Breast epithelium (tissue), 4 donors: ENCODE measurements around the gene CASQ2. TPM values are rescaled to one million over a fixed set of nuclear protein-coding genes. Genes with fewer than 3 reads are reported as not detected.

Source experiments
- DNase-seq, 2 donors: peaks; one replicate each; pipeline ENCODE4 v3.0.0-alpha.2; 2019; ENCODE audit warnings: low spot score in 2 of 2
- H3K27ac ChIP-seq, 2 donors: fragments of 200-600 bp; sonication (generic) in 1 of 2; one replicate each; pipeline ENCODE4 v1.5.1; 2016 to 2019; ENCODE audit warnings: mild to moderate bottlenecking in 1 of 2
- H3K27me3 ChIP-seq, 2 donors: fragments of 200-600 bp; sonication (generic) in 1 of 2; one replicate each; pipeline versions ENCODE4 v1.5.1 to v1.6.0; 2017 to 2019; ENCODE audit warnings: control low read depth in 1 of 2, mild to moderate bottlenecking in 1 of 2
- H3K36me3 ChIP-seq: fragments of 200-600 bp; one replicate; pipeline ENCODE4 v1.5.1; 2019
- H3K4me1 ChIP-seq, 2 donors: fragments of 200-600 bp; sonication (generic); one replicate each; pipeline ENCODE4 v1.5.1; 2016 to 2019; ENCODE audit warnings: control low read depth in 1 of 2
- H3K4me3 ChIP-seq, 3 donors: fragments of 200-600 bp; sonication (generic); 1 replicate in 2 of 3; 2 replicates in 1 of 3; pipeline ENCODE4 v1.5.1; 2016 to 2019; ENCODE audit warnings: mild to moderate bottlenecking in 3 of 3, moderate library complexity in 2 of 3
- H3K9me3 ChIP-seq, 2 donors: fragments of 200-600 bp; sonication (generic) in 1 of 2; one replicate each; pipeline ENCODE4 v1.5.1; 2016 to 2019; ENCODE audit warnings: control low read depth in 1 of 2
- CTCF ChIP-seq, 3 donors: fragments of 450-650 bp; IDR thresholded peaks; one replicate each; pipeline ENCODE4 v1.5.1; 2016 to 2017; ENCODE audit warnings: antibody characterized with exemption in 3 of 3, mild to moderate bottlenecking in 3 of 3, moderate library complexity in 3 of 3
- POLR2A ChIP-seq: fragments of 450-650 bp; IDR thresholded peaks from one replicate; pipeline ENCODE4 v1.6.1; 2016; ENCODE audit warnings: antibody characterized with exemption, mild to moderate bottlenecking, moderate library complexity
- POLR2AphosphoS5 ChIP-seq, 3 donors: sonication (generic); formaldehyde crosslinking; IDR thresholded peaks; one replicate each; pipeline ENCODE4 v1.6.1; 2017; ENCODE audit warnings: antibody characterized with exemption in 3 of 3
- intact Hi-C: fragments of 100-400 bp; cut with DNase I; formaldehyde crosslinking; loops from one replicate; pipeline ENCODE4 v1.15.1; 2023; ENCODE audit warnings: low total_unique reads
- total RNA-seq, 3 donors: library from RNA; depleted of rRNA; stranded (reverse); fragments of >200 nt; gene quantifications; one replicate each; pipeline ENCODE4 v1.1.0, GENCODE V29; 2016

Gene CASQ2
- total RNA-seq, 3 donors from 2014 or later = 2.1 to 3.3 (median 2.6) TPM

GRCh38 chr1:115718011-115718754, 50.3 kb downstream of the CASQ2 start:
- Histone ChIP-seq H3K27me3 (peaks cover 0 to 19% of the 10 kb centered on the region in 2 donors), H3K4me3 (no peak overlapping the region), H3K36me3 (no peaks in the 10 kb centered on the region), H3K4me1 (no peaks in the 10 kb centered on the region), H3K9me3 (no peaks in the 10 kb centered on the region), H3K27ac (no peak overlapping the region)
- TF ChIP-seq CTCF (IDR thresholded peaks at IDR 0.05) (no peak), POLR2A (no peak), POLR2AphosphoS5 (IDR thresholded peaks at IDR 0.05) (no peak)
- DNase-seq = no peak
- intact Hi-C loops = no loop called here

GRCh38 chr1:115717541-115717940, 51.0 kb downstream of the CASQ2 start:
- intact Hi-C loops = no loop called here
- no peak overlapping the region for H3K27ac ChIP-seq

GRCh38 chr1:115714572-115715141, 53.9 kb downstream of the CASQ2 start:
- H3K27me3 ChIP-seq = peaks cover 0 to 35% of the 10 kb centered on the region in 2 donors
- no peak overlapping the region for H3K4me3 ChIP-seq
- H3K27ac ChIP-seq = peak overlapping the region in 1 of 2 donors; percentile 0
- H3K36me3 ChIP-seq = no peaks in the 10 kb centered on the region
- DNase-seq = peak; percentile 81 to 82
- intact Hi-C loops = no loop called here
- H3K4me1 ChIP-seq = no peaks in the 10 kb centered on the region
- no peaks in the 10 kb centered on the region for H3K9me3 ChIP-seq
- TF ChIP-seq CTCF (IDR thresholded peaks at IDR 0.05) = no peak
- TF ChIP-seq POLR2A = no peak
- peak in 2 of 3 donors; percentile 22 to 32 for TF ChIP-seq POLR2AphosphoS5 (IDR thresholded peaks at IDR 0.05)

More at GRCh38 chr1:115717541-115717940, 51.0 kb downstream of the CASQ2 start:
- no peak overlapping the region for H3K4me3 ChIP-seq
- no peaks in the 10 kb centered on the region for H3K9me3 ChIP-seq
- DNase-seq = no peak
- no peaks in the 10 kb centered on the region for H3K36me3 ChIP-seq
- TF ChIP-seq CTCF (IDR thresholded peaks at IDR 0.05) = peak in 2 of 3 donors; percentile 21 to 39
- no peak for TF ChIP-seq POLR2AphosphoS5 (IDR thresholded peaks at IDR 0.05)
- H3K27me3 ChIP-seq = peaks cover 0 to 19% of the 10 kb centered on the region in 2 donors
- H3K4me1 ChIP-seq = no peaks in the 10 kb centered on the region

- Histone ChIP-seq H3K36me3 (no peaks in the 10 kb centered on the region), H3K4me3 (no peak overlapping the region), H3K27me3 (peaks cover 0 to 36% of the 10 kb centered on the region in 2 donors), H3K4me1 (no peaks in the 10 kb centered on the region), H3K27ac (no peak overlapping the region), H3K9me3 (no peaks in the 10 kb centered on the region)
- intact Hi-C loops = no loop called here
- DNase-seq = no peak
- TF ChIP-seq CTCF (IDR thresholded peaks at IDR 0.05) (no peak), POLR2A (no peak), POLR2AphosphoS5 (IDR thresholded peaks at IDR 0.05) (no peak)
These were observed 54.6 kb downstream of the CASQ2 start for GRCh38 chr1:115713906-115714305.

- Histone ChIP-seq H3K4me1 (no peaks in the 10 kb centered on the region), H3K9me3 (no peaks in the 10 kb centered on the region), H3K27me3 (peaks cover 0 to 29% of the 10 kb centered on the region in 2 donors), H3K4me3 (no peak overlapping the region), H3K36me3 (no peaks in the 10 kb centered on the region), H3K27ac (no peak overlapping the region)
- intact Hi-C loops = no loop called here
- DNase-seq = peak in 1 of 2 donors; percentile 63
- TF ChIP-seq CTCF (IDR thresholded peaks at IDR 0.05) (no peak), POLR2A (no peak), POLR2AphosphoS5 (IDR thresholded peaks at IDR 0.05) (no peak)
These were observed 55.5 kb downstream of the CASQ2 start for GRCh38 chr1:115712911-115713609.
